LNCAP (cell line): ENCODE results near the gene NIPBL.

Experiments
- TF ChIP-seq, protein P1 (sequence below): fragments of 450-650 bp; IDR thresholded peaks from 2 replicates; pipeline ENCODE4 v1.5.1; 2017; ENCODE audit warnings: mild to moderate bottlenecking

The NIPBL gene

GRCh38 chr5:37056762-37057161, 180.2 kb downstream of the NIPBL start:
- TF ChIP-seq, protein P1, sequence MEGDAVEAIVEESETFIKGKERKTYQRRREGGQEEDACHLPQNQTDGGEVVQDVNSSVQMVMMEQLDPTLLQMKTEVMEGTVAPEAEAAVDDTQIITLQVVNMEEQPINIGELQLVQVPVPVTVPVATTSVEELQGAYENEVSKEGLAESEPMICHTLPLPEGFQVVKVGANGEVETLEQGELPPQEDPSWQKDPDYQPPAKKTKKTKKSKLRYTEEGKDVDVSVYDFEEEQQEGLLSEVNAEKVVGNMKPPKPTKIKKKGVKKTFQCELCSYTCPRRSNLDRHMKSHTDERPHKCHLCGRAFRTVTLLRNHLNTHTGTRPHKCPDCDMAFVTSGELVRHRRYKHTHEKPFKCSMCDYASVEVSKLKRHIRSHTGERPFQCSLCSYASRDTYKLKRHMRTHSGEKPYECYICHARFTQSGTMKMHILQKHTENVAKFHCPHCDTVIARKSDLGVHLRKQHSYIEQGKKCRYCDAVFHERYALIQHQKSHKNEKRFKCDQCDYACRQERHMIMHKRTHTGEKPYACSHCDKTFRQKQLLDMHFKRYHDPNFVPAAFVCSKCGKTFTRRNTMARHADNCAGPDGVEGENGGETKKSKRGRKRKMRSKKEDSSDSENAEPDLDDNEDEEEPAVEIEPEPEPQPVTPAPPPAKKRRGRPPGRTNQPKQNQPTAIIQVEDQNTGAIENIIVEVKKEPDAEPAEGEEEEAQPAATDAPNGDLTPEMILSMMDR = no peak

GRCh38 chr5:37060030-37060429, 183.5 kb downstream of the NIPBL start:
- TF ChIP-seq, protein P1 = no peak

DNA sequence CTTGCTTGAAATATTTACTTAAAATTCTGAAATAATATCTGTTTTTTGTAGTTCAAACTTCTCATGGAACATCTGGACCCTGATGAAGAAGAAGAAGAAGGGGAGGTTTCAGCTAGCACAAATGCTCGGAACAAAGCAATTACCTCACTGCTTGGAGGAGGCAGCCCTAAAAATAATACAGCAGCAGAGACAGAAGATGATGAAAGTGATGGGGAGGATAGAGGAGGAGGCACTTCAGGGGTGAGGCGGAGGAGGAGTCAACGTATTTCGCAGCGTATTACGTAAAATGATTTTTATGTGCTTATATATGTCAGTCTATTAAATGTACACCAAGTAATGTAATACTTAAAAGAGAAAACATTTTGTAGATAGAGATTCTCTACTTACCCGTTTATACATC, 187.2 kb downstream of the NIPBL start:
- TF ChIP-seq, protein P1 = no peak

GRCh38 chr5:37064442-37064841, 187.9 kb downstream of the NIPBL start:
- TF ChIP-seq, protein P1 = no peak

- TF ChIP-seq, protein P1 = no peak
Observed at GRCh38 chr5:37071487-37071886, 194.9 kb downstream of the NIPBL start.

DNA sequence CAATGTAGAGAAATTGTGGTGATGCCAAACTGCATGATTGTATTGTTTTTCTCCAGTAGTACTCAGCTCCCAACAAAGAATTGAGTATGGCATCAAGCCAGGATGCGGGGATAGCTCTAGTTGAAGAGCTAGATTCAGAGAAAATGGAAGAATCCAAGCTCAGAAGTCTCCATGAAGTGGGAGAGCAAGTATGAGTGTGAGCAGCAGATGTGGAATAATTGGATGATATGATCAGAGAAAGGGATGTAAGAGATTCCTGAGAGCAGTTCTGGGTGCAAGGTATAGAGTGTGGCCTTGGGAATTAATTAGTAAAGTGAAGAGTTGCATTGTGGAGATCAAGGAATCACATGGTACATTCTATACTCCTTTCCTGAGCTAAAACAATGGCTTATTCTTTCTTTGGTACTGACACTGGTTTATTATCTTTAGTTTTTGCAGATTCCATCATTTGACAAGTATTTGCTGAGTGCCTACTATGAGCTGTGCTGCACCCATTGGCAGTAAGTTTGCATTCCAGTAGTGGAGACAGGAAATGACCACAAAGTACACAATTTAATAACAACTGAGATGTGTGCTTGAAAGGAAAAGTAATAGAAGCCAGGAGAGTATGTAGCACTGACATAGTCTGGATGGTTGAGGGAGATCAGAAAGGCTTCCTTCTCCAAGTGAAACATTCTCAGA, 195.5 kb downstream of the NIPBL start:
- TF ChIP-seq, protein P1 = no peak

DNA sequence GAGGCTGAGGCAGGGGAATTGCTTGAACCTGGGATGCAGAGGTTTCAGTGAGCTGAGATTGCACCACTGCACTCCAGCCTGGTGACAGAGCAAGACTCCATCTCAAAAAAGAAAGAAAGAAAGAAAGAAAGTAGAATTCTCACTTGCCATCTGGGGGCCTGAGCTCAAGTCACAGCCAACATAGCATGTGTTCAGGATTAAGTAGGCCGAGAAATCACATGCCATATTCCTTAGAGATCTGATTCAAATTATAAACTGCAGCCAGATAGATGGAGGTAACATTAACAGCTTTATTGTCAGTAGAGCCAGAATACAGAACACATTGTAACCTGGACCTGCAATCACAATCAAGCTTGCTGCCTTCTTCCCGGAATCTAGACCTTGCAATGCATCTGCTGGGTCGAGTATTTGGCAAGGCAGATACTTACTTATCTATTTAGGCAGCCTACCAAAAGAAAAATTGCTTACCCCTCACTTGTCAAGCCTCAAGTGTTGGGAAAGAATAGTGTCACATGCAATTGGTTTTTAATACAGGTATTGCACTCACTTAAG, 198.9 kb downstream of the NIPBL start:
- TF ChIP-seq, protein P1 = no peak
